Breast epithelium (tissue), 3 donors: ENCODE data around the gene TADA2A.

Source experiments
- POLR2A ChIP-seq: fragments of 450-650 bp; IDR thresholded peaks from one replicate; pipeline ENCODE4 v1.6.1; 2016; ENCODE audit warnings: antibody characterized with exemption, mild to moderate bottlenecking, moderate library complexity
- POLR2AphosphoS5 ChIP-seq, 3 donors: sonication (generic); formaldehyde crosslinking; IDR thresholded peaks; one replicate each; pipeline ENCODE4 v1.6.1; 2017; ENCODE audit warnings: antibody characterized with exemption in 3 of 3
- TF ChIP-seq, protein P1 (sequence below), 3 donors: fragments of 450-650 bp; IDR thresholded peaks; one replicate each; pipeline ENCODE4 v1.5.1; 2016 to 2017; ENCODE audit warnings: antibody characterized with exemption in 3 of 3, mild to moderate bottlenecking in 3 of 3, moderate library complexity in 3 of 3

GRCh38 chr17:37503148-37503547 is 96.5 kb downstream of the TADA2A start:
- TF ChIP-seq, protein P1, sequence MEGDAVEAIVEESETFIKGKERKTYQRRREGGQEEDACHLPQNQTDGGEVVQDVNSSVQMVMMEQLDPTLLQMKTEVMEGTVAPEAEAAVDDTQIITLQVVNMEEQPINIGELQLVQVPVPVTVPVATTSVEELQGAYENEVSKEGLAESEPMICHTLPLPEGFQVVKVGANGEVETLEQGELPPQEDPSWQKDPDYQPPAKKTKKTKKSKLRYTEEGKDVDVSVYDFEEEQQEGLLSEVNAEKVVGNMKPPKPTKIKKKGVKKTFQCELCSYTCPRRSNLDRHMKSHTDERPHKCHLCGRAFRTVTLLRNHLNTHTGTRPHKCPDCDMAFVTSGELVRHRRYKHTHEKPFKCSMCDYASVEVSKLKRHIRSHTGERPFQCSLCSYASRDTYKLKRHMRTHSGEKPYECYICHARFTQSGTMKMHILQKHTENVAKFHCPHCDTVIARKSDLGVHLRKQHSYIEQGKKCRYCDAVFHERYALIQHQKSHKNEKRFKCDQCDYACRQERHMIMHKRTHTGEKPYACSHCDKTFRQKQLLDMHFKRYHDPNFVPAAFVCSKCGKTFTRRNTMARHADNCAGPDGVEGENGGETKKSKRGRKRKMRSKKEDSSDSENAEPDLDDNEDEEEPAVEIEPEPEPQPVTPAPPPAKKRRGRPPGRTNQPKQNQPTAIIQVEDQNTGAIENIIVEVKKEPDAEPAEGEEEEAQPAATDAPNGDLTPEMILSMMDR (IDR thresholded peaks at IDR 0.05): no peak
- TF ChIP-seq POLR2A (no peak), POLR2AphosphoS5 (IDR thresholded peaks at IDR 0.05) (no peak)
